GM18526 (cell line): ENCODE results near the gene ZNF358.
A peak's percentile ranks its signal among the peaks of the same experiment; 100 is the strongest.

Source experiments
- POLR2A ChIP-seq: IDR thresholded peaks from 3 replicates; pipeline ENCODE4 v1.6.1; 2011; ENCODE audit not compliant: insufficient read length; ENCODE audit errors: extremely low read depth

The ZNF358 gene

DNA sequence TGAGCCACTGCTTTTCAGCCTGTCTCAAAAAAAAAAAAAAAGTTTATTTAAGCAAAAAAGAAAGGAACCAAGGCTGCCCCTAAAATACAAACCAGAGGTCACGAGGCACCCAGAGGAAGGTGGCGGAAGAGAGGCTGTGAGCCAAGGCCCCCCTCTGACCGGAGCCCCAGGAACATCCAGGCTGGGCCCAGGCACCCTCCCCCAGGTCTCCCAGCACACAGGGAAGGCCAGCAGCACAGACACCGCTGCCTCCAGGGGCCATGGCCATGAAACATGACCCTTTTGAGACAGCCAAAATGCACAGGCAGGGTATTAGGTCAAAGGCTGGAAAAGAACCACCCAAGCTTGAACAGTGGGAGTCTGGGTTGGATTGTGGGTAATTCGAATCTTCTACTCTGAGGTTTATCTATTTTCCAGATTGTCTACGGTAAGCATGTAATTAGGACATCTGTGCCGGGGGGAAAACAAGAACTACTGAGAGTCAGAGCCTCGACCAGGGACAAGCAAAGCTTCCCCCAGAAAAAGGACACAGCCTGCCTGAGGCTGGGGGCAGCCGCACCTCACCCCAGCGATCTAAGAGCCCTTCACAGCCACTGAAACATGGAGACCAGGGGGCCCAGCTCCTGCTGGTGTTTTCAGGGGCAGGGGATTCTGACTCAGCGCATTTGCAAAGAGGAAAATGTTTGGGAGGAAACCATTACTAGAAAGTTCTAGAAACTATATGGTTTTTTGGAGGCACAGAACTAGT is 35.5 kb upstream of the ZNF358 start:
- TF ChIP-seq POLR2A, result no peak

GRCh38 chr19:7480970-7481255 is 35.0 kb upstream of the ZNF358 start:
- TF ChIP-seq POLR2A, result no peak

- TF ChIP-seq POLR2A, result no peak
Measured at GRCh38 chr19:7482584-7483439, 33.1 kb upstream of the ZNF358 start.

DNA sequence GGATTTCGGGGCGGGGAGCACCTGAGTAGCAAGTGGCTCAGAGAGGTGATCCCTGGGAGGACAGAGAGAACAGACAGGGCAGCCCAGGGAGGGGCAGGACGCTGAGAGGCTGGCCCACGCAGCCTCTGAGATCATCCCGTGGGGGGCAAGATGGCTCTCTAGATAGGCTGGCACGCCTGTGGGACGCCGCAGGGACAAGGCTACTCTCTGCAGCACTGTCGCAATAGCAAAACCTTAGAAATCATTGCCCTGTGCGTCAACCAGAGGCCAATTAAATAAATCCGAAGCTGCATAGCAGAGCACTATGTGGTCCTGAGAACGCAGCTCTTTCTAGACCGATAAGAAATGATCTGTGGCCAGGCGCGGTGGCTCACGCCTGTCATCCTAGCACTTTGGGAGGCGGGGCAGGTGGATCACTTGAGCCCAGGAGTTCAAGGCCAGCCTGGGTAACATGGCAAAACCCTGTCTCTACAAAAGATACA is 32.1 kb upstream of the ZNF358 start:
- no peak for TF ChIP-seq POLR2A

GRCh38 chr19:7486923-7487322 is 29.0 kb upstream of the ZNF358 start:
- no peak for TF ChIP-seq POLR2A

- peak; percentile 73 for TF ChIP-seq POLR2A
Measured at GRCh38 chr19:7488736-7489353, 27.1 kb upstream of the ZNF358 start, which contains the start of gene PEX11G. Gene PEX11G (minus strand): TSS chr19:7489035. CDS start chr19:7489010, 25 bp downstream.

GRCh38 chr19:7489609-7490044 is 26.3 kb upstream of the ZNF358 start:
- TF ChIP-seq POLR2A, result no peak

GRCh38 chr19:7492142-7492541 is 23.8 kb upstream of the ZNF358 start:
- TF ChIP-seq POLR2A, result no peak

DNA sequence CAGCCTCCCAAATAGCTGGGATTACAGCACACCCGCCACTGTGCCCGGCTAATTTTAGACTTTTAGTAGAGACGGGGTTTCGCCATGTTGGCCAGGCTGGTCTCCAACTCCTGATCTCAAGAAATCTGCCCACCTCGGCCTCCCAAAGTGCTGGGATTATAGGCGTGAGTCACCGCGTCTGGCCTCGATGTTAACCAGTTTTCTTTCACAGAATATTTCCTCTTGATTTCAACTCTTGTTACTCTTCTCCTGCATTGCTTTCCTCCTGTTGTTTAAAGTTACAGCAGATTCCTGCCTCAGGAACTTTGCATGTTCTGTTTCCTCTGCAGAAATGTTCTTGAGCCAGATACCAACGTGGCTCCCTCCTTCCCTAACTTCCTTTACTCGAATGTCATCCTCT is 23.3 kb upstream of the ZNF358 start:
- TF ChIP-seq POLR2A, result no peak

GRCh38 chr19:7494416-7495098 is 21.3 kb upstream of the ZNF358 start:
- no peak for TF ChIP-seq POLR2A

- no peak for TF ChIP-seq POLR2A
Measured at GRCh38 chr19:7497292-7497691, 18.6 kb upstream of the ZNF358 start.

DNA sequence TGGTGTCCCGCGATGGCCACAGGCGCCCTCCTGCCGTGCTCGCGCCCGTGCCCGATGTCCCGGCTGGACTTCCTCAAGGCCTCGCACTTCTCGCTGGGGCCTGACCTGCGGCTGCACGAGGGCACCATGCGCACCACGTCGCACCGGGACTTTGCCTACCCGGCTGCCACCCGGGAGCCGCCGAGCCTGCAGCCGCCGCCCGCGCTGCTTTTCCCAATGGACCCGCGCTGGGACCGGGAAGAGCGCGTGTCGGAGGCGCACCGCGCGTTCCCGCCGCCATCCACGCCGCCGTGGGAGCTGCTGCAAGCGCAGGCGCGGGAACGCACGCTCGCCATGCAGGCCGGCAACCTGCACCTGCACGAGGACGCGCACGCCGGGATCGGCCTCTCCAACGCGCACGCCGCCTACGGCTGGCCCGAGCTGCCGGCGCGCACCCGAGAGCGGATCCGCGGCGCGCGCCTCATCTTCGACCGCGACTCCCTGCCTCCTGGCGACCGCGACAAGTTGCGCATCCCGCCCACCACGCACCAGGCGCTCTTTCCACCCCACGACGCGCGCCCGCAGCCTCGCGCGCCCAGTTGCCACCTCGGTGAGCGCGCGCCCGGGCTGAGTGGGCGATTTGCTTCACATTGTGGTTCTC is 15.0 kb upstream of the ZNF358 start:
- no peak for TF ChIP-seq POLR2A

DNA sequence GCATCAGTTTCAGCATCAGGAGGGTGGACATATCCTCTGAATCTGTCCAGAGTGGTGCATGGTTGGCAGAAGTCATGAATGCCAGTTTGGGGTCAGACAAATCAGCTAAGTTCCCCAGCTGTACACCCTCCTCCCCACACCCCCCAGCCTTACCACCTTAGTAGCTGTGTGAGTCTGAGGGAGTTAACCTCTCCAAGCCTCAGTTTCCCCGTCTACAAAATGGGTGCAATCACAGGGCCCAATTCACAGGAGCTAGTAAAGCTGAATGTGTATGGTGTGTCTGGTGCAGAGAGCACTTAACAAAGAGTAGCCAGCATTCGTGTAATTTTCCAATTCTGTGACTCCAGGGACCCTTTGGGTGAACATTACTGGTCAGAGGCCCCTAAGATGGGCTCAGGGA is 13.4 kb upstream of the ZNF358 start:
- TF ChIP-seq POLR2A, result no peak

DNA sequence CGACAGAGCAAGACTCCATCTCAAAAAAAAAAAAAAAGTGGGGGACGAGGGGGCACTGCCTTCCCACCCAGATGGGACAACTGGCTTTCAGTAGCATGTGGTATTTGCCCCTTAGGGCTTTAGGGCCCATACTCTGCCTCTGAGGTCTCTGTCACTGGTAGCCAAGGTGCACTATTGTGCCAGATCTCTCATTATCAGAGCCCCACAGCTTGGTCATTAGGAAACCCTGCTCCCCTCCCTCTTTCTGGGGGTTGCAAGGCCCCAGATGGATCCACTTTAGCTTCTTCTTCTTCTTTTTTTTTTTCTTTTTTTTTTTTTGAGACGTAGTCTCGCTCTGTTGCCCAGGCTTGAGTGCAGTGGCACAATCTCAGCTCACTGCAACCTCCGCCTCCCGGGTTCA is 11.2 kb upstream of the ZNF358 start:
- no peak for TF ChIP-seq POLR2A

GRCh38 chr19:7505288-7505681 is 10.6 kb upstream of the ZNF358 start:
- no peak for TF ChIP-seq POLR2A
